Epithelial cell of prostate (primary cell): ENCODE measurements around the gene CEP131.

Experiments
- DNase-seq: peaks from one replicate; pipeline ENCODE4 v3.0.0-alpha.2; 2011; ENCODE audit warnings: low read depth, low spot score
- H3K27ac ChIP-seq: fragments of 450-650 bp; 2 replicates; pipeline ENCODE4 v1.5.1; 2017; ENCODE audit warnings: mild to moderate bottlenecking

CEP131 gene

DNA sequence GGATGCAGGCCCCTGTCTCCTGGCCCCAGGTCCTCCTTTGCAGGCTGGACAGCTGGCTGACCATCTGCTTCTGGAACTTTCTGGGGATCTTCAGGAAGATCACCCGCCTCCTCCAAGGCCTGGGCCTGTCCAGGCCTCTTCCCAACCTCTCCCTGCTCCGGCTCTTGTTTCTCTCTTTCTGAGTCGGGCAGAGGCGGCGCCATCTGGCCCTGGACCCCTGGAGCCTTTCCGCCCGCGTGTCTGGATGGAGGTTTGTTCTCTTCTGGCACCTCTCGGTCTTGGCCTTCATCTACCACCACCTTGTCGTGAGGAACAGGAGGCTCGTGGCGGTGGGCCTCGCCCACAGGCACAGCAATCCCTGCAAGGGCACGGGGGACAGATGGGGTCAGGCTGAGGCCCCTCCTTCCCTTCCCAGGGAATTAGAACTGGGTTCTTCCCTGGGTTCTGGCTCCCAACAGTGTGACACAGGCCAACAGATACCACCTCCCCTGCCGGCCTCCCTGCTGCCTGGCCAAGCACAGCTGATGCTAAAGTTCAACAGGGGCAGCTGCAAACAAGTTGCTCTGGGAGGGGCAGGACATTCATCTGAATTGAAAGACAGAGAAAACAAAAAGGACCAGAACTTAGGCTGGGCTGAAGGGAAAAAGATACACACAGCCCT lies 29.7 kb upstream of the CEP131 start:
- no peak overlapping the region for H3K27ac ChIP-seq
- DNase-seq, result no peak

DNA sequence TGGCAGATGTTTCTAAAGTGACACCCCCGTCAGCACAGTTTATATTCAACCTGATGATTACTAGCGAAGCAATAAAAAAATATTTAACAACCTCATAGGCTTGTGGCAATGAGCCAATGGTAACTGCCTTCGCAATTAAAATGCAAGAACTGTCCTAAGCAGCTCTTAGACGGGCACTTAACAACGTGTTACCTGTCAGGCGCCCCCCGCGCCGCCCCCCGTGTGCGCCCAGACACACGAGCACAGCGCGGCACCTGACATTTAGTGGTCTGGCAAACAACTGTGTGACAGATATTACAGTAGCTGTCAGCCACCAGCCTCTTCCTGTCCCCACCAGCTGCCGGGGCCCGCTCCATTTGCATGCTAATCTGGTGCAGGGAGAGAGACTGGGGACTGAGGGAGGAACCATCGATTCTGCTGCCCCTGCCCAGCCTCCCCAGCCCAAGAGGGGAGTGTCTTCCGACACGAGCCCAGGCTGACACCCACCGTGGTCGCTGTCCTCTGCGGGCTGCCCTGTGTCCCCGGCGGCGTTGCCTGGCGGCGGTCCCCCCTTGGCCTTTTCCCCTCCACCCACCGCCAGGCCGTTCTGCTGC lies 29.0 kb upstream of the CEP131 start:
- no peak overlapping the region for H3K27ac ChIP-seq
- no peak for DNase-seq

DNA sequence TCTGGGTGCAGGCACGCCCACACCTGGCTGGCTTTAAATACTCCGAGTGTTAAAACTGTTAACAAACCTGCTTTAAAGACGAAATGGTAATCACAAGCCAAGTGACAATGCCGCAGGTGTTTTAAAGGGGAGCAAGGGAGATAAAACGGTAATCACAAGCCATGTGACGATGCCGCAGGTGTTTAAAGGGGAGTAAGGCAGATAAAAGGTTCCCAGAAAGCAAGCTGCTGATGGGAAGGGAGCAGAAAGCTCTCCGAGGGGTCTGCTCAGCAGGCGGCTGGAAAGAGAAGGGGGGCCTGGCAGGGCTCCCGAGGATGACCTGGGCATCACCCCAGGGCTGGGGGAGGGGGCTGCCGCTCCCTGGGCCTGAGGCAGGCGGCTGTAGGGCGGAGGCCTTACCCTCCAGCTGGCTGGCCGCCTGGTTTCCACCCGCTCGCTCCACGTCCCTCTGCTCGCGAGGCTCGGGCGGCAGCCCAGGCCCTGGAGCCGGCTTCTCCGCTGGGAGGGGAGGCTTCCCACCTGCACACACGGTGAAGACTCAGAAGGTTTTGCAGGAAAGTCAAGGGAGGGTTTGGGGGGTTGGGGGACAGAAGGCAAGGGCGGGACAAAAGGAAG lies 28.4 kb upstream of the CEP131 start:
- no peak overlapping the region for H3K27ac ChIP-seq
- no peak for DNase-seq

DNA sequence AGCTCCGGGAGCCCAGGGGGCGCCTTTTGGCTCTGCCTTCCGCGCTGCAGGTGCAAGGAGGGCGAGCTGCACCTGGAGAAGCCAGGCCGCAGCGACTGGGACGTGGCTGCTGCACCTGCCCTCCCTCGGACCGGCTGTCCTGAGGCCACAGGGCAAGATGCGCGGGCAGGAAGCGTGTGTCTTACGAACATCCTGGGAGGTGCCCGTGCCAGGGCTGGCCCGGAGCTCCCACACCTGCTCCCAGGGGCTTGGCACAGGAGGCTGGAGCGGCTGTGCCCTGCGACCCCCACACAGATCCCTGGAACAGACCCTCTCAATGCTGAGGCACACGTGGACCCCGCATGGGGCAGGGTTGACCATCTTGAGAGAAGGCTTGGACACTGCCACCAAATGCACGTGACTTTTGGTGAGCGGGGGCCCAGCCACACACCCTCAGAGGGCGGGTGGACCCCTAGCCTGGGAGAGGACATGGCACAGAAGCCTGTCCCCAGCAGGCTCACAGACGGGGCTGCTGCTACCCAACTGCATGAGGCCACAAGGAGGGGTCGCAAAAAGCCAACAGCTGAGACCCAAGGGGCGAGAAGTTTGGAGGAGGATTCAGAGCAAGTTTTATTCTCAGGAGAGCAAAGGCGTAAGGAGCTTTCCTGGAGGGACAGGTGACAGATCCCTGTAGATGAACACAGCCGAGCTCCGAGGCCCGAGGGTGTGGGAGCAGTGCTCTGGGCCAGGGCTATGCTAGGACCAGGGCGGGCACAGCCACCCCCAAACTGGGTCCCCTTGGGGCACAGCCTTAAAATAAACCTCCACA lies 27.7 kb upstream of the CEP131 start:
- no peak for DNase-seq
- H3K27ac ChIP-seq, result no peak overlapping the region

DNA sequence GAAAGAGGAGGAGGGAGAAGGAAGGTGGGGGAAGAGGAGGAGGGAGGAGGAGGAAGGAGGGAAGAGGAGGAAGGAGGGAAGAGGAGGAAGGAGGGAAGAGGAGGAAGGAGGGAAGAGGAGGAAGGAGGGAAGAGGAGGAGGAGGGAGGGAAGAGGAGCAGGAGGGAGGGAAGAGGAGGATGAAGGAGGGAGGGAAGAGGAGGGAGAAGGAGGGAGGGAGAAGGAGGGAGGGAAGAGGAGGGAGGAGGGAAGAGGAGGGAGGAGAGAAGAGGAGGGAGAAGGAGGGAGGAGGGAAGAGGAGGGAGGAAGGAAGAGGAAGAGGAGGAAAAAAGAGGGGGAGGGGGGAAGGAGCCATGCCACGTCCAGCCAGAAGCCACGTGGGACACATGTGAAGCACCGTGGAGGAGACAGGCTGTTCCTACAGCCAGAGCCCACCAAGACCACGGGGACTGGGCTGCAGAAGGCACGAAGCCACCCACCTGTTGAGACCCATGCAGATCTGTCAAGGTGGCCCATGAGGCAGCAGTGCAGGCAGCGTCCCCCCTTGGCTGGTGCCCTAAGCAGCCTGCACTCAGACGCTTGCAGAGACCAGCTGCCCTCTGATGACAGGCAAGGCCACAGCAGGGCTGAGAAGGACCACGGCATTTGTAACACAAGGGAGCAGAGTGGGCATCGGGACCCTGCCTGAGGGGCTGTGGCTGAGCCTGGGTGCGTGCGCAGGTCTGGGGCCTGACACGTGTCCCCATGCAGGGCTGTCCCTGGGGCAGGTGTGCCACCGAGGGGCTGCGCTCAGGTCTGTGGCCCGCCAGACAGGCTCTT lies 26.7 kb upstream of the CEP131 start:
- no peak overlapping the region for H3K27ac ChIP-seq
- DNase-seq, result peak; percentile 12

DNA sequence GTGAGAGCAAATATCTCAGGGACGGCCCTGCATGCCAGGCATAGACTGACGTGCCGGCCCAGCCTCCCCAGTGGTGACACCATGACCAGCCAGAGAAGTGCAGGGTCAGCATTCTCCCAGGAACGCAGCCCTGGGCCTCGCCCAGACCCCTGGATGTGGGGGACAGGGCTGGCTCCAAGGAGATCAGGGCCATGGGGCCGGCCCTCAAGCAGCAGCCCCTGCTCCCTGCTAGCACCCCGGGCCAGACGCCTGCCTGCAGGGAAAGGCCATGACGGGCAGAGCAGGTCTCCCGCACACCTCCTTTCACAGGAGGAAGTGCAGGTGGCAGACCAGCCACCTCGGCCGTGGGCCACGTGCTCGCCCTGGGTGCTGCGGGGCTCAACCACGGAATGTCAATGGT lies 25.9 kb upstream of the CEP131 start:
- no peak overlapping the region for H3K27ac ChIP-seq
- no peak for DNase-seq

DNA sequence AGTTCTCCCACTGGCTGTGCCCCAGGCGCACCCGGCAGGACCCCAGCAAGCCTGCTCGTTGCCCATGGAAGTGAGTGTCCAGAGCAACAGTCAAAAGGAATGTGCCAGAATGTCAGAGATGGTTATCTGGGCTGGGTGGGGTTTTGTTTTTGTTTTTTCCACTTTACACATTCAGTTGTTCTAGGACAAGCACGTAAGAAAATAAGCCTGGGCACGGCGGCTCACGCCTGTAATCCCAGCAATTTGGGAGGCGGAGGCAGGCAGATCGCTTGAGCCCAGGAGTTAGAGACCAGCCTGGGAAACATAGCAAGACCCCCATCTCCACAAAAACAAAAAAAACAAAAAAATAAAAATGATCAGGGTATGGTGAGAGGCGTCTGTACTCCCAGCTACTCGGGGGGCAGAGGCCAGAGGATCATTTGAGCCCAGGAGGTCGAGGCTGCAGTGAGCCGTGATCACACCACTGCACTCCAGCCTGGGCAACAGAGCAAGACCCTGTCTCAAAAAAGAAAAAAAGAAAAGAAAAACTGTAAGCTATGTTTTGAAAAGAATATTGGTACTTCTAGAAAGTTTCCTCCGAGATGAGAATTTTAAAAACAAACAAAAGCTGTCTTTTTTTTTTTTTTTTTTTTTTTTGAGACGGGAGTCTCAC lies 24.7 kb upstream of the CEP131 start:
- H3K27ac ChIP-seq, result no peak overlapping the region
- no peak for DNase-seq

DNA sequence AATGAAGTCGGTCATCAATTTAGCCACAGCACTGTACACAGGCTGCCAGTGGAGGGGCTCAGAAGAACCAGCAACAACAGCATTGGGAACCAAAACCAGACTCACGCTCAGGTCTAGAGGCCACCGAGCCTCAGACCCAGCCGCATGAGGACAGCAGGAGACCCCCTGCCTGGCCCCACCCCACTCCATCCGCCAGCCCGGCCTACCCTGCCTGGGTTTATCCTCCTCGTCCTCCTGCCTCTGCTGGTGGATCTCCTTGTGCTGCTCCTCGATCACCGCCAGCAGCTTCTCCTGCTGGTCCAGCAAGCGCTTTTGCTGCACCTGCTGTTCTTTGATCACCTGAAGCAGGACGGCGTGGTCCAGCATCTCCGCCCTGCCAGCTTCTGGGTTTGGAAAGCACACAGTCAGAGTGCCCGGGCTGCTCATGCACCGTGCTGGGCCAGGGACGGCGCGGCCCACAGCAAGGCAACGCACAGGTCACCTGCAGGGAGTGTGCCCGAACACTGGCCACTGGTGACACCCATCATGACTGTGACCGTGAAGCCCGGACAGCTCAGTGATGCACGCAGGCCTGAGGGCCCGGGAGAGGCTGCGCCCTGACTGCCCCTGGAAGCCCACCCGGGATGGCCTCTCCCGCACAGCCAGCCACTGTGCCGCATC lies 24.0 kb upstream of the CEP131 start:
- no peak for DNase-seq
- no peak overlapping the region for H3K27ac ChIP-seq

- H3K27ac ChIP-seq, result no peak overlapping the region
Measured at GRCh38 chr17:81246343-81246670, 23.5 kb upstream of the CEP131 start.

GRCh38 chr17:81245665-81246342 lies 23.0 kb upstream of the CEP131 start:
- no peak overlapping the region for H3K27ac ChIP-seq
- no peak for DNase-seq

More at GRCh38 chr17:81246343-81246670, 23.5 kb upstream of the CEP131 start:
- no peak for DNase-seq

GRCh38 chr17:81245024-81245664 lies 22.4 kb upstream of the CEP131 start:
- DNase-seq, result no peak
- no peak overlapping the region for H3K27ac ChIP-seq

- H3K27ac ChIP-seq, result no peak overlapping the region
Measured at GRCh38 chr17:81244358-81245023, 21.7 kb upstream of the CEP131 start.

GRCh38 chr17:81243333-81243664 lies 20.5 kb upstream of the CEP131 start:
- H3K27ac ChIP-seq, result no peak overlapping the region
- no peak for DNase-seq

More at GRCh38 chr17:81244358-81245023, 21.7 kb upstream of the CEP131 start:
- DNase-seq, result no peak

DNA sequence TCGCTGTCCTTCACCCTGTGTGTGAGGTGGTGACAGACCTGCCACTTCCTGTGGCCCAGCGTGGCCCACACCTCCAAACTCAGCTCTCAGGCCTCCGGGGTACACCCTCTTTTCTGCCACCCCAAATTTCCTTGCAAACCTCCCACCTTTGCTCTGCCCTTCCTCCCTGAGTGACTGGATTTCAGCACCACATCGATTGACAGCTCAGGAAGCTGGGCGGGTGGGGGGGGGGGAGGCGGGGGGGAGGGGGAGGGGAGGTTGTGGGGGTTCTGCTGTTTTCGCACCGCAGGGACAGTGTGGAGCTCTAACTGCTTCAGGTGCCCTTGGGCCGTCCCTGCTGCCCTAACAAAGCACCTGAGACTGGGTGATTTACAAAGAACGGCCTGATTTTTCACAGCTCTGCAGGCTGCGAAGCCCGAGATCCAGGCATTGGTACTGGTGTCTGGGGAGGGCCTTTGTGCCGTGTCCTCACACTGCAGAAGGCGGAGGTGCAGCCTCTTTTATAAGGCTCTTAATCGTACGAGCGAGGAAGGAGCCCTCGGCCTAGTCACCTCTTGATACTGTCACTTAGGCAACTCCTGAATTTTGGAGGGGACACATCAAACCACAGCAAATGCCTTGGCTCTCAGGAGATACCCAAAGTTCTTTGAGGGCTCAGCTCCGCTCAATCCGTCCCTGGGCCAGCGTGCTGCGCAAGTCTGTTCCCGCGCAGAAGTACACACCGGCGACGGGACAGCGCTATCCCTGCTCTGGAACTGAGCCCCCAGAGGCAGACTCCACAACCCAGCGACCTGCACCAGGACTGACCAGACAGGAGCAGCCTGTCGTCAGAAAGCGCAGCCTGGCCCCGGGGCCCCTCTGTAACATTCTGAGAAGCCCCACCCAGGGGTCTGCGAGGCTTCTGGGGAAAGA lies 19.9 kb upstream of the CEP131 start:
- no peak overlapping the region for H3K27ac ChIP-seq
- DNase-seq, result no peak

DNA sequence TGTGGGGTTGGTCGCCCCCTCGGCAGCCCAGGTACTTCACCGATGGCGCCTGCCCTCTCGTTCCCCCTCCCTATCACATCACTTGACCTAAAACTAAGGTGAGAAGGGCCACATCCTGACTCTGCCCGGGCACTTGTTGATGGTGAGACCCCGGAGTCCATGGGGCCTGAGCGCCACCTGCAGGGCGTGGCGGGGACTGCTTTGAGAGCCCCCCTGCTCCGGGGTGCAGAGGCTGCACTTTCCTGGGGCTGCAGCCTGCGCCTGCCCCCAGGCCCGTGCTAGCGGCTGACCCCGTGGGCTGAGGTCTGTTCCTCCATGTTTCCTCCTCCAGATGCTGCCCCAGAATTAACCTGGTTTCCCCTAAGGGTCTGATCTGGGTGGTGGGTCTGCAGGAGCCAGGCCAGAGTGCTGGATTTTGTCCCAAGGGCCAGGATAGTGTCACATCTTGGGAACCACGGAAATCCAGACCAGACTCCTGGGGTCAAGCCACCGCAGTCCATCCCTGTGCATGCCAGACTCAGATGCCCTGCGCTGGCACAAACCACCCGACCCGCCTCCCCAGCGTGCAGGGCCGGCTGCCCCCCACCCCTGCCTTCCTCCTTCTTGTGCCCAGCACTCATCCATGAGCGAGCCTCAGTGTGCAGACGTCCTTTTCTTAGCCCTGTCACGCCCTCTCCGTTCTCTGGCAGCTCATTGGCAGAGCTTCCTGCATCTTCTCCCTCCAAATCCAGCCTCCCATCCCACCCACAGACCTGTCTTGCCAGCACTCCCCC lies 19.1 kb upstream of the CEP131 start:
- no peak for DNase-seq
- no peak overlapping the region for H3K27ac ChIP-seq

GRCh38 chr17:81241203-81241602 lies 18.4 kb upstream of the CEP131 start:
- DNase-seq, result no peak
- H3K27ac ChIP-seq, result no peak overlapping the region
